AG04449 (cell line): Measurements from ENCODE around the gene PRR5L.
A peak's percentile ranks its signal among the peaks of the same experiment; 100 is the strongest.

Experiments used
- CTCF ChIA-PET: fragments of 350-600 bp; formaldehyde crosslinking; extraction: SDS; loops from one replicate; lab custom pipeline; 2021; ENCODE audit warnings: antibody characterized with exemption; lab: Yijun Ruan, JAX
- POLR2A ChIA-PET: fragments of 400-600, 350-600 bp; formaldehyde crosslinking; extraction: SDS; loops from one replicate; lab custom pipeline; 2020; ENCODE audit warnings: antibody characterized with exemption, inconsistent platforms; lab: Yijun Ruan, JAX
- DNase-seq: peaks from one replicate; pipeline ENCODE4 v3.0.0-alpha.2; 2010; ENCODE audit warnings: low read depth, low spot score
- H3K4me3 ChIP-seq: 2 replicates; pipeline ENCODE4 v1.5.1; 2011; ENCODE audit warnings: low read depth, mild to moderate bottlenecking, control low read depth, low read length
- TF ChIP-seq, protein P1 (sequence below): IDR thresholded peaks from one replicate; pipeline ENCODE4 v1.5.1; 2011; ENCODE audit warnings: mild to moderate bottlenecking, moderate library complexity, low read length, control low read depth, inconsistent platforms; ENCODE audit not compliant: insufficient read depth; ENCODE audit errors: missing control alignments

Gene PRR5L

DNA sequence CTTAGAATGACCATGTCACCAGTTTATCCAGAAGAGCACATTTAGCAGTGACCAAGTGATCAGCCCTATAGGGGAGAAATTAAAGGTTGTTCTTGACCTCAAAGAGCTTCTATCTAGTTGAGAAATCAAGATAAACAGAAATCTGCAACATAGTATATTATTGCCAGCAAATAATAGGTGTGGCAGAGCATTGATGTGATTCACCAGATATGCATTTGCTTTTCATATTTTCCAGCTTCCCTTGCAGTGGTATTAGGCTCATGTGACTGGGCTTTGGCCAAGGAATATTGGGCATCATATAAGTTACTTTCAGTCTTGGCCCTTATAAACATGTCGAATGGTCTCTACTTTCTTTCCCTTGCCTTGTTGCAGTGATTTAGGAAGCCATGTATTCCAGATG is 41.4 kb upstream of the PRR5L start:
- DNase-seq: no peak
- ChIA-PET POLR2A (no interaction called here), CTCF (interaction anchor here (1.0 to 9.2 kb wide), 6 partner anchors 10 to 632 kb away, joined by 3 to 101 read pairs (median 6); no protein-coding TSS in a partner anchor)
- TF ChIP-seq, protein P1, sequence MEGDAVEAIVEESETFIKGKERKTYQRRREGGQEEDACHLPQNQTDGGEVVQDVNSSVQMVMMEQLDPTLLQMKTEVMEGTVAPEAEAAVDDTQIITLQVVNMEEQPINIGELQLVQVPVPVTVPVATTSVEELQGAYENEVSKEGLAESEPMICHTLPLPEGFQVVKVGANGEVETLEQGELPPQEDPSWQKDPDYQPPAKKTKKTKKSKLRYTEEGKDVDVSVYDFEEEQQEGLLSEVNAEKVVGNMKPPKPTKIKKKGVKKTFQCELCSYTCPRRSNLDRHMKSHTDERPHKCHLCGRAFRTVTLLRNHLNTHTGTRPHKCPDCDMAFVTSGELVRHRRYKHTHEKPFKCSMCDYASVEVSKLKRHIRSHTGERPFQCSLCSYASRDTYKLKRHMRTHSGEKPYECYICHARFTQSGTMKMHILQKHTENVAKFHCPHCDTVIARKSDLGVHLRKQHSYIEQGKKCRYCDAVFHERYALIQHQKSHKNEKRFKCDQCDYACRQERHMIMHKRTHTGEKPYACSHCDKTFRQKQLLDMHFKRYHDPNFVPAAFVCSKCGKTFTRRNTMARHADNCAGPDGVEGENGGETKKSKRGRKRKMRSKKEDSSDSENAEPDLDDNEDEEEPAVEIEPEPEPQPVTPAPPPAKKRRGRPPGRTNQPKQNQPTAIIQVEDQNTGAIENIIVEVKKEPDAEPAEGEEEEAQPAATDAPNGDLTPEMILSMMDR: no peak
- no peak overlapping the region for H3K4me3 ChIP-seq

DNA sequence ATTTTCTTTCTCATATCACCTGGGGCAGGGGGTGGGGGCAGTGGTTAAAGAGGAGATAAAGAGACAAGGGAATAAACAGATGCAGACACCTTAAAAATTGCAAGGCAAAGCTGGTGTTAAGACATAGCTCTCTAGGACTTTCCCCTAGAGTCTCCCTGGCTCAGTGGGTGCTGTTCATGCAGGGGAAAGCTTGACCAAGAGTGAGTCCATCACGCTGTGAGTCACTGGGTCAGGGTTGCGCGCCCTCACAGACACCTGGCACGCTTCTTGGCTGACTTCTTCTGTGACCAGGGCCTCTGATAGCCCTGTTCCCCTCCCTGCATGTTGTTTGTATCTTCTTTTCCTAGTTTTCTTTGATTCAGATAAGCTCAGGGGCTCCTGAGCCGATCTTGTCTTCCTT is 38.7 kb upstream of the PRR5L start:
- ChIA-PET CTCF (interaction anchor here (0.7 to 9.2 kb wide), 32 partner anchors 9 to 794 kb away, joined by 3 to 101 read pairs (median 5); no protein-coding TSS in a partner anchor), POLR2A (interaction anchor here (0.6 kb wide), 1 partner anchor 435 kb away, joined by 3 read pairs; no protein-coding TSS in a partner anchor)
- DNase-seq: no peak
- H3K4me3 ChIP-seq: no peak overlapping the region
- TF ChIP-seq, protein P1: no peak

DNA sequence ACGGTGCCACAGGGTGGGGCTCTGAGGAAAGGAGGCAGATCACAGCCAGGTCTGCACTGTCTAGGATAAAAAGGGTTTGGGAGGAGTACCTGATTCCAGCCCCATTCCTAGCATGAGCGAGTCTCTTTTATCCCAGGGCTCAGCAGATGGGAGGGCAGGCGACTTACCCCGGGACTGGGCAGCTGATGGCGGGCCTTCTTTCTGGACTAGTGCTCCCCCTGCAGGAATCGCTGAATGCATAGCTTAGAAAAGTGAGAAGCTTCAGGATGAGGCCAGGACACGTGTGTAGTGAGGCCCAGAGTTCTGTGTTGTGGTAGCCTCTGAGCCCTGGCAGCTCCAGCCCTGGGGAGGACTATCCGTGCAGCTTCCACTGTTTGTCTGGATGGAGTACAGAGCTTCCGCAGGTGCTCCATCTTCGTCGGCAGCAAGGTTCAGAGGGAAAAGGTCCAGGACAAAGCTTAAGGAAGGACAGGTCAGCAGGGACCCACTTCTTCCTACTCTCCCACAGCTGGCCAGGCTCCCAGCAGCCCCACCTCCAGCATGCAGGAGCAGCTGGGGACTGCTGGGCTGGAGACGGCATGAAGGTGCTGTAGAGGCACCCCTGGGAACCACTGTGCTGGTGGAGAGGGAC is 37.2 kb upstream of the PRR5L start:
- ChIA-PET CTCF (interaction anchor here (0.7 to 9.2 kb wide), 50 partner anchors 9 to 771 kb away, joined by 3 to 101 read pairs (median 4); no protein-coding TSS in a partner anchor), POLR2A (interaction anchor here (0.7 kb wide), 1 partner anchor 26 kb away, joined by 3 read pairs; no protein-coding TSS in a partner anchor)
- peak; percentile 36 for DNase-seq
- TF ChIP-seq, protein P1: peak; percentile 76
- H3K4me3 ChIP-seq: no peak overlapping the region

DNA sequence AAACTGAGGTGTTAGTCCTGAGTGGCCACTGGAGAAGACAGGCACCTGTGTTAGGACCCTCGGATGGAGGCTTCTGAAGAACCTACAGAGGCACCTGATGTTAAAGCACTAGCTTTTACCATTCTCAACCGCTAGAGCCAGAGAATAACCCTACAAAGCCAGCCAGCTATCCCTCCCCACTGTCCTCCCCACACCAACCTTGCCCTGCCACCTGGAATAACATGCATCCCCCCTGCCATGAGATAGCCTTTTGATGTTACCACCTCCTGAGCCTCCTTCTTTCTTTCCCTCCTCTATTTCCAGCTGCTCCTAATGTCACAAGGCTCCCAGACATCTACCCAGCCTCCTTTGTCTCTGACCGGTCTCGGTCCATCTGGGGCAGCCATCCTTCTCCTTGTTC is 35.0 kb upstream of the PRR5L start:
- no peak for DNase-seq
- H3K4me3 ChIP-seq: no peak overlapping the region
- CTCF ChIA-PET: interaction anchor here (0.5 to 9.2 kb wide), 18 partner anchors 7 to 645 kb away, joined by 3 to 101 read pairs (median 4); no protein-coding TSS in a partner anchor
- POLR2A ChIA-PET: interaction anchor here (1.0 kb wide), 1 partner anchor 644 kb away, joined by 4 read pairs; no protein-coding TSS in a partner anchor
- TF ChIP-seq, protein P1: no peak

DNA sequence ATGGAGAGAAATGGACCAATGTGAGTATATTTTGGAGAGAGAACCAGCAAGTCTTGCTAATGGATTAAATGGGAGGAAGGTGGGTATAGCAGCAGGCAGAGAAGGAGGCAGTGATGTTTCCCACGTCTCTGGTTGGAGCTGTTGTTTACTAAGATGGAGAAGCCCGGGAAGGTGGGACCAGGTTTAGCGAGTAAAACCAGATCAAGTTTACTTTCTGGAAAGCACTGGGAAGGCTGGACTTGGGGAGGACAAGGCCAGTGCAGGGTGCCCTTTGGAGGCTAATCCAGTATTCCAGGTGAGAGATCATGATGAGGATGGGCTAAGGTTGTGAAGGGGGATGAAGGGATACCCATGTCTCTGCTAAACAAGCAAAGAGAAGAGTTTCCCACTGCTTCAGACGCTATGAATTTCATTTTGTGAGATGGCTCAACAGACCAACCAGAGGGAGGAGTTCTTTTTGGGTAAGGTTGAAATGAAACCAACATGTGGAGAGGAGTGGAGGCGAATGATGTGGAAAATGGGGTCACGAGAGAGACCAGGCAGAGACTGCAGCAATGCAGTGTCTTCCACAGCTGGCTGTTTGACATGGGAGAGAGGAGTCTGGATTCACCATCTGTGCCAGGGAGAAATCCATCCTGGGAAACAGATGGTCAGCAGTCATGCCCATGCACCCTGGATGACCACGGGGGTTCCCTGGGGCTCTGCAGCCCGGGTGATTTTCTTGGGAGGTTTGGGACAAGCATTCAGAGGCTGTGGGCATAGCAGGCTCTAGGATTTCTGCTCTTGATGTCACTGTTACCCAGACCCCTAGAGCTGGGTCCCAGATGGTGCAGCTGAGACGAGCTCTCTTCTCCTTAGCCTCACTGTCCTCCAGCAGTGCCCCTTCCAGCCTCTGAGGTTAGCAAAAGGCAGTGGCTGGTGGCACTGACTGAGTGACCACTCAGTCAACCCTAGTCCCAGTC is 31.8 kb upstream of the PRR5L start:
- POLR2A ChIA-PET: no interaction called here
- DNase-seq: no peak
- no peak overlapping the region for H3K4me3 ChIP-seq
- TF ChIP-seq, protein P1: no peak
- CTCF ChIA-PET: interaction anchor here (0.7 to 8.2 kb wide), 13 partner anchors 9 to 775 kb away, joined by 3 to 79 read pairs (median 4); no protein-coding TSS in a partner anchor
